Stimulated activated memory B cell treated with anti-CD40 and anti-IgM and Interleukin-4, amounts not matched to agents 10 μg/mL and 1 μg/mL and 100 μg/mL, for 72 hours (primary cell): ENCODE measurements around the gene HCK.
"Not testable (repeated sequence)": the region's sequence is repeated elsewhere in the genome, so short reads cannot be mapped to it uniquely, and the experiment has no call there.

ENCODE experiments used
- ATAC-seq: fragments of 150-1000 bp; cut with Tn5 transposase; 2 replicates; pipeline ENCODE4 v1.10.0; 2021
- H3K27ac Mint-ChIP-seq: one replicate; pipeline ENCODE4 v1.8.0; 2022; ENCODE audit warnings: mild to moderate bottlenecking, mixed read lengths
- H3K27me3 Mint-ChIP-seq: one replicate; pipeline ENCODE4 v1.8.0; 2022; ENCODE audit warnings: mixed read lengths
- H3K36me3 Mint-ChIP-seq: one replicate; pipeline ENCODE4 v1.8.0; 2022; ENCODE audit warnings: mixed read lengths
- H3K4me1 Mint-ChIP-seq: one replicate; pipeline ENCODE4 v1.8.0; 2022; ENCODE audit warnings: mixed read lengths
- H3K4me3 Mint-ChIP-seq: one replicate; pipeline ENCODE4 v1.8.0; 2022; ENCODE audit warnings: mild to moderate bottlenecking, moderate library complexity, mixed read lengths
- H3K9me3 Mint-ChIP-seq: one replicate; pipeline ENCODE4 v1.8.0; 2022; ENCODE audit warnings: mixed read lengths

Gene HCK

DNA sequence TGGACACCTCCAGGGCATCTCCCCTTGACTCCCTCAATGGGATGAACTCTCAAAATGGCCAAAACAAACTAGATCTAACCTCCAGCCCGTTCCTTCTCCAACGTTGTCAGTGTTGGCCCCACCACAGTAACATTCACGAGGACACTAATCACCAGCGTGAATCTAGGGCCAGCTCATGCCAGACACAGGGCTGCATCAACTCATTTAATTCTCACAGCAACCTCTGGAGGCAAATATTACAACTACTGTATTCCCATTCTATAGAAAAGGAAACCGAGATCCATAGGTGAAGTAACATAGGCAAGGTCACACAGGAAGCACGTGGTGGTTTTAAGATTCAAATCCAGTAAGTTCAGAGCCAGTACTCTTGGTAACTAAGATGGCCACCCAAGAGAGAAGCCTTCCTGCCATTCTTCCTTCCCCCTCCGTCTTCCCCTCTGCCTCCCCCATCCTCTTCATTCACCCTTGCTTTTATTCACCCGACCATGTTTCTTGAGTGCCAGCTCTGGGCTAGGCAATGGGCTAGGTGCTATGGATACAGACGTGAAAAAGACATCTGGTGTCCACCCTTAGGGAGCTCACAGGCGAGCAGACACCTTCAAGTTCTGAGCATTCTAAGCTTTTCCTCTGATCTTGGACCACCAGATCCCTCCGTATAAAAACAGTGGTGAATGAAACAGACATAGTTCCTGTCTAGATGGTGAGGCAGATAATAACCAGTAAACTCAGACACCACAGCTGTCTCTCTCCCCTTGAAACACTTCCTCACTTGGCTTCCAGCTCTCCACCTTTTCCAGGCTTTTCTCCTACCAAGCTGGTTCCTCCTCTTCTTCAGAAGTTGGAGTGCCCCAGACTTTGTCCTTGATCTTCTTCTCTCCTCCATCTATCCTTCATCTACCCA lies 32.2 kb upstream of the HCK start:
- H3K9me3 Mint-ChIP-seq: no peaks in the 10 kb centered on the region
- H3K4me1 Mint-ChIP-seq: peaks cover 29% of the 10 kb centered on the region
- no peak for ATAC-seq
- peak overlapping the region; percentile 77 for H3K4me3 Mint-ChIP-seq
- peaks cover 86% of the 10 kb centered on the region for H3K27me3 Mint-ChIP-seq
- H3K27ac Mint-ChIP-seq: no peak overlapping the region
- no peaks in the 10 kb centered on the region for H3K36me3 Mint-ChIP-seq

DNA sequence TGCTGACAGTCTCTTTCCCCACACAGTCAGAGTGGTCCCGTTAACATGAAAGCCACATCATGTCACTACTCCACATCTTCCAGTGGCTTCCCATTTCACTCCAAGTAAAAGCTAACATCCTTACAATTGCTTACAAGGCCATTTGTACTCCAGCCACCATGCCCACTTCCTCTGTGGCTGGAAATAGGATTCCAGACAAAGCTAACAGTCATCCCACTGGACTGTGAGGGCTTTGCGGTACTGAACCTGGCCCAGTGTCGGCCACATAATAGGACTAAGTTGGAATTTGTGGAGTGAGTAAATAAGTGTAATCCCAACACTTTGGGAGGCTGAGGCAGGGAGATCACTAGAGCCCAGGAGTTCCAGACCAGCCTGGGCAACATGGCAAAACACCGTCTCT lies 31.0 kb upstream of the HCK start:
- no peak overlapping the region for H3K4me3 Mint-ChIP-seq
- H3K27ac Mint-ChIP-seq: no peak overlapping the region
- peaks cover 34% of the 10 kb centered on the region for H3K4me1 Mint-ChIP-seq
- no peak for ATAC-seq
- no peaks in the 10 kb centered on the region for H3K36me3 Mint-ChIP-seq
- H3K9me3 Mint-ChIP-seq: no peaks in the 10 kb centered on the region
- H3K27me3 Mint-ChIP-seq: peaks cover 85% of the 10 kb centered on the region

DNA sequence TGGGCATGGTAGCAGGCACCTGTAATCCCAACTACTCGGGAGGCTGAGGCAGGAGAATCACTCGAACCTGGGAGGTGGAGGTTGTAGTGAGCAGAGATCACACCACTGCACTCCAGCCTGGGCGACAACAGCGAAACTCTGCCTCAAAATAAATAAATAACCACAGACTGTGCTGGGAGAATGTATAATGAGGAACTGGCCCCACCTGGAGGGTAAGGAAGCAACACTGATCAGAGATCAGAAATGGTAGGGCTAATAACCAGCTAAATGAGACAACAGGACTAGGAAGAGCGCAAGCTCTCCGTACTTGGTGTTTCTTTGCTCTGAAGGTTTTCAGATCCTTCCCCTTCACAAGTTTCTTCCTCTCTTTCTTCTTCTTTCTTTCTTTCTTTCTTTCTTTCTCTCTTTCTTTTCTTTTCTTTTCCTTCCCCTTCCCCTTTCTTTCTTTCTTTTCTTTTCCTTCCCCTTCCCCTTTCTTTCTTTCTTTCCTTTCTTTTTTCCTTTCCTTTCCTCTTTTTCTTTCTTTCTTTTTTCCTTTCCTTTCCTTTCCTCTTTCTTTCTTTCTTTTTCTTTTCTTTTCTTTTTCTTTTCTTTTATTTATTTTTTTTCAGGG lies 27.3 kb upstream of the HCK start:
- peaks cover 69% of the 10 kb centered on the region for H3K27me3 Mint-ChIP-seq
- peak; percentile 77 for ATAC-seq
- no peak overlapping the region for H3K4me3 Mint-ChIP-seq

DNA sequence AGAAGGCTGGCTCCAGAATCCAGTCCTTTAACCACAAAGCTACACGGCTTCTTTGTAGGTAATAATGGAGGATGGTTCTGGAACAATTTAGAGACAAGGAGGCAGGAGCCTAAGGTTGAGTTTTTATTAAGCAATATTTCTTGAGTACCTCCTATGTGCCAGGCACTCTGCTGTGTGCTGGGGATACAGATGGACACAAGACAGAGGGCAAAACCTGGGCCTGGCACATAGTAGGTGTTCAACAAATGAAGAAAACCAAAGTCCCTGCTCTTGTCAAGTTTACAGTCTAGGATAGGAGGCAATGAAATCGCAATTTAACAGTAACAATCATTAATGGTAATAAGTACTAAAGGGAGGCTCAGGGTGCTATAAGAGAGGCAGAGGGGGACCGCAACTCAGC lies 24.4 kb upstream of the HCK start:
- Mint-ChIP-seq H3K27ac (no peak overlapping the region), H3K27me3 (peaks cover 41% of the 10 kb centered on the region), H3K4me3 (no peak overlapping the region), H3K36me3 (no peaks in the 10 kb centered on the region), H3K9me3 (no peaks in the 10 kb centered on the region), H3K4me1 (peaks cover 15% of the 10 kb centered on the region)
- ATAC-seq: no peak

More for the DNA sequence above, 27.3 kb upstream of the HCK start:
- peaks cover 16% of the 10 kb centered on the region for H3K4me1 Mint-ChIP-seq
- H3K36me3 Mint-ChIP-seq: no peaks in the 10 kb centered on the region
- H3K27ac Mint-ChIP-seq: no peak overlapping the region
- no peaks in the 10 kb centered on the region for H3K9me3 Mint-ChIP-seq

DNA sequence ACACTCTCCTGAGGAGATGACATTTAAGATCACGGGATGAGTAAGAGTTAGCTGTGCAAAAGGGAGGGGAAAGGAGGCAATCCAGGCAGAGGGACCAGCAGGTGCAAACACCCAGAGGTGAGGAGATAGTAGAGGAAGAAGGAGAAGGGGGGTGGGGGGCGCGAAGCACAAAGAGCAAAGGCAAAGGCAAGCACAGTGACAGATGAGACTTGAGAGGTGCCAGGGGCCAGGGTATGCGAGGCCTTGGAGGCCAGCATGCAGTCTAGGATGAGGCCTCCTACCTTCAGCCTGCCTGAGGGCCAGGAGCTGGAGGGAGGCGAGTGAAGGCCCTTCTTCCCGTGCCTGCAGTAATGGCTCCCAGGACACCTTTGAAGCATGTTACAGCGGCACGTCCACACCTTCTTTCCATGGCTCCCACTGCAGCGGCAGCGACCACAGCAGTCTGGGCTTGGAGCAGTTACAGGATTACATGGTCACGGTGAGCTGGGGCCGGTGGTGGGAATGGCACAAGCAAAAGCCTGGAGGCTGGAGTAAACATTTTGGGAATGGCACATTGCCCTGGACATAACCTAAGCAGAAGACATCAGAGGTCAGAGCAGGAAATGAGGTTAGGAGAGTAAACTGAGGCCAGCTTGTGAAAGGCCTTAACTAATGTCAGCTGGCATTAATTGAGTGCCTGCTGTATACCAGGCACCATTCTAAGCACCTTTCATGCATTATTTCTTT lies 23.2 kb upstream of the HCK start:
- no peak overlapping the region for H3K27ac Mint-ChIP-seq
- H3K36me3 Mint-ChIP-seq: no peaks in the 10 kb centered on the region
- no peak for ATAC-seq
- no peak overlapping the region for H3K4me3 Mint-ChIP-seq
- no peaks in the 10 kb centered on the region for H3K9me3 Mint-ChIP-seq
- H3K27me3 Mint-ChIP-seq: peaks cover 40% of the 10 kb centered on the region
- H3K4me1 Mint-ChIP-seq: peaks cover 15% of the 10 kb centered on the region

DNA sequence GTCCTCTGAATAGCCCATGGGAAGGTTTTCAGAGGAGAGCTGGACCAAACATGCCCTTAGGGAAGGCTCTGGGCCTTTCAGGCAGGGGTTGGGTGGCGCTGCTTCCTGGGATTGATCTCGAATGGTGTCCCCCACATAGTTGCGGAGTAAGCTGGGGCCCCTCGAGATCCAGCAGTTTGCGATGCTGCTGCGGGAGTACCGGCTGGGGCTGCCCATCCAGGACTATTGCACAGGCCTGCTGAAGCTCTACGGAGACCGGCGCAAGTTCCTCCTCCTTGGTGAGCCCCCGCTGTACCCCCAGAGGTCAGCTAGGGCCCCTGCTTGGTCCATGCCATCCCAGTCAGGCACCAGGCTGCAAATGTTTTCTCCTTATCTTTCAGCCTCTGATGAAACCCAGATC lies 22.5 kb upstream of the HCK start:
- peaks cover 40% of the 10 kb centered on the region for H3K27me3 Mint-ChIP-seq
- H3K36me3 Mint-ChIP-seq: no peaks in the 10 kb centered on the region
- ATAC-seq: no peak
- H3K9me3 Mint-ChIP-seq: no peaks in the 10 kb centered on the region
- H3K4me1 Mint-ChIP-seq: peaks cover 18% of the 10 kb centered on the region
- H3K4me3 Mint-ChIP-seq: no peak overlapping the region
- no peak overlapping the region for H3K27ac Mint-ChIP-seq

DNA sequence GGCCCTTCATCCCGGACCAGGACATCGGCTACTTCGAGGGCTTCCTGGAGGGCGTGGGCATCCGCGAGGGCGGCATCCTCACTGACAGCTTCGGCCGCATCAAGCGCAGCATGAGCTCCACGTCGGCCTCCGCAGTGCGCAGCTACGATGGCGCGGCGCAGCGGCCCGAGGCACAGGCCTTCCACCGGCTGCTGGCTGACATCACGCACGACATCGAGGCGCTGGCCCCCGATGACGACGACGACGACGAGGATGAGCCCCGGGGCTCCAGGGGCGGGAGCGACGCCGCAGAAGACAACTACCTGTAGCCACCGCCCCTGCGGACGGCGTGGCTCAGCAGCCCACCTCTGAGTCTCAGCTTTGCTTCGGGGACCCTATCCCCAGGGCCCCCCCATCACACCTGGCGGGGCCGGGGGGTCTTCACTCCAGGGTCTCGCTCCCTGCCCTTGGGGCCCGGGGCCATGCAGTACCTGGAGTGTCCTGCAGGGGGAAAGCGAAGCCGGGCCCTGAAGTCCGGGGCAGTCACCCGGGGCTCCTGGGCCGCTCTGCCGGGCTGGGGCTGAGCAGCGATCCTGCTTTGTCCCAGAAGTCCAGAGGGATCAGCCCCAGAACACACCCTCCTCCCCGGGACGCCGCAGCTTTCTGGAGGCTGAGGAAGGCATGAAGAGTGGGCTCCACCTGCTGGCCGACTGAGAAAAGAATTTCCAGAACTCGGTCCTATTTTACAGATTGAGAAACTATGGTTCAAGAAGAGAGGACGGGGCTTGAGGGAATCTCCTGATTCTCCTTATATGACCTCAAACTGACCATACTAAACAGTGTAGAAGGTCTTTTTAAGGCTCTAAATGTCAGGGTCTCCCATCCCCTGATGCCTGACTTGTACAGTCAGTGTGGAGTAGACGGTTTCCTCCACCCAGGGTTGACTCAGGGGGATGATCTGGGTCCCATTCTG lies 20.8 kb upstream of the HCK start:
- peak overlapping the region; percentile 61 for H3K4me3 Mint-ChIP-seq
- peak; percentile 69 for ATAC-seq
- H3K36me3 Mint-ChIP-seq: no peaks in the 10 kb centered on the region
- H3K27ac Mint-ChIP-seq: no peak overlapping the region
- peaks cover 30% of the 10 kb centered on the region for H3K27me3 Mint-ChIP-seq
- peaks cover 27% of the 10 kb centered on the region for H3K4me1 Mint-ChIP-seq
- no peaks in the 10 kb centered on the region for H3K9me3 Mint-ChIP-seq

DNA sequence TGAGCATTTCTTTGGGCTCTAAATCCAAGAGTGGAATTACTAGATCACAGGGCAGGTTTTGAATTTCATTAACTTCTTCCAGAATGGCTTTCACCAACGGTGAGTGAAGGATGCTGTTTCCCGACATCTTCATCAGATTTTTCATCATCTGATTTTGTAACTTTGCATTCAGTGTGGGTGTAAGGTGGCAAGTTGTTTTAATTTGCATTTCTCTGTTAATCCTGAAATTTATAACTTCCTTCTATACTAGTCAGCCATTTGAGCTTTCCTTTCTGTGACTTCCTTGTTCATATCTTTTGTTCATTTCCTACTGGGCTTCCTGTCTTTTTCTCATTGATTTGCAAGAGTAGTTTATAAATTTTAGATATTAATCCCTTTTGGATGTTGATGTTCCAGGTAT lies 18.7 kb upstream of the HCK start:
- H3K4me1 Mint-ChIP-seq: peaks cover 38% of the 10 kb centered on the region
- no peak overlapping the region for H3K27ac Mint-ChIP-seq
- no peaks in the 10 kb centered on the region for H3K36me3 Mint-ChIP-seq
- H3K27me3 Mint-ChIP-seq: peaks cover 21% of the 10 kb centered on the region
- peaks cover 7% of the 10 kb centered on the region for H3K9me3 Mint-ChIP-seq
- H3K4me3 Mint-ChIP-seq: no peak overlapping the region
- no peak for ATAC-seq

DNA sequence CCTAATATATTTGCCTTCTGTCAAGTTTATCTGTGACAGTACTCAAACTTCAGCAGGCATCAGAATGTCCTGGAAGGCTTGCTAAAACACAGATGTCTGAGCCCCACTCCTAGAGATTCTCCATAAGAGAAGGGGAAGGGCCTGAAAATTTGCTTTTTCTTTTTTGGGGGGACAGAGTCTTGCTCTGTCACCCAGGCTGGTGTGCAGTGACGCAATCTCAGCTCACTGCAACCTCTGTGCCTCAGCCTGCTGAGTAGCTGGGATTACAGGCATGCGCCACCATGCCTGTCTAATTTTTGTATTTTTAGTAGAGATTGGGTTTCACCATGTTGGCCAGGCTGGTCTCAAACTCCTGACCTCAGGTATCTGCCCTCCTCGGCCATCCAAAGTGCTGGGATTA lies 18.3 kb upstream of the HCK start:
- H3K27me3 Mint-ChIP-seq: peaks cover 17% of the 10 kb centered on the region
- H3K9me3 Mint-ChIP-seq: not testable (repeated sequence)

DNA sequence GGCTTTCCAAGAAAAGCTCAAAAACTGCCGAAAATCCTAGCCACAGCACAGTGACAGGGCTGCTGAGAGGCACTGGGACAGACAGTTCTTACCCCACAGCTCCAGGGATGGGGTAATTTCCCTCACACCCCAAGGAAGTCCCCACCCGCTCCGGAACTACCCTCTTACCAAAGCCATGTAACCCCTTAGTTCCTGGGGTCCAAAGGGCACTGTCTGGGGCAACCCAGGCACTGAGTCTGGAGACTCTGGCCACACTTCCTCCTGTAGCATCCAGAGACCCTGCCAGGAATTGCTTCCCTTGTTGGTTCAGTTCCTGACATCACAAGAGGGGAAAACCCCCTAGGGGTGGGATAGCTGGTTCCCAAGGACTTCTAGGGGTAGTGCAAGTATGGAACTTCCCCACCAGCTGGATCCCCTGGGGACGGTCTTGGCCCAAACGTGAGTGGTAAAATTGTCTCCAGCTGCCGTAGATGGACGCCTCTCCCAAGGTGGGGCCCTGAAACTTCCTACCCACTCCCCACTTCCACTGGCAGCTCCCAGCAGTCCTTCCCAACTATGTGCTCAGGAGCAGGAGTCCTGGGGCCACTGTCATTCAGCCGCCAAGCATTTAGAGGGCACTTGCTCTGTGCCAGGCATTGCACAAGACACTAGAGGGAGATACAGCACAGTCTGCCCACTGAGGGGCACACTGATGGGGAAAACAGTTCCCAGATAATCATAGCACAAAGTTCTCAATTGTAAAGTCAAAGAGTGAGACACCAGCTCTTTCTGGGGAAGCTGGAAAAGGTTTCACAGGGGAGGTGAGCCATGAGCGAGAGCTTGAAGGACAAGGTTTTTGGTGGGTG lies 17.2 kb upstream of the HCK start:
- peaks cover 14% of the 10 kb centered on the region for H3K27me3 Mint-ChIP-seq
- peak overlapping the region; percentile 37 for H3K27ac Mint-ChIP-seq
- peaks cover 46% of the 10 kb centered on the region for H3K4me1 Mint-ChIP-seq
- H3K9me3 Mint-ChIP-seq: peaks cover 7% of the 10 kb centered on the region
- H3K36me3 Mint-ChIP-seq: no peaks in the 10 kb centered on the region
- H3K4me3 Mint-ChIP-seq: no peak overlapping the region
- ATAC-seq: peak; percentile 56

More for the DNA sequence above, 18.3 kb upstream of the HCK start:
- not testable (repeated sequence) for ATAC-seq, H3K36me3 Mint-ChIP-seq, H3K27ac Mint-ChIP-seq, H3K4me3 Mint-ChIP-seq
- peaks cover 38% of the 10 kb centered on the region for H3K4me1 Mint-ChIP-seq

DNA sequence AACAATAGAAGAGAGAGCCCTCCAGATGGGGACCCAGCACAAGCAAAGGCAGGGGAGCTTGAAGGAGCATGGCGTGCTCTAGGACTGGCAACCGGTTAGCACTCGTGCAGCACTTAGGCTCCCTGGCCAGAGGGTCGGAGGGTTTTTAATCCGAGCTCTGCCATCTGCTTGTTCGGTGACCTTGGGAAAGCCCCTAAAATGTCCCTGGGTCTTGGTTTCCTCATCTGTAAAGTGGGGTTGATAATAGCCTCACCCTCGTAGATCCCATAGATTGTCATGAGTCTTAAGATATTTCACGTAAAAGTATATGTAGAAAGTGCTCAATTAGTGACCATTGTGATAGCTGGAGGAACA lies 16.6 kb upstream of the HCK start:
- H3K4me1 Mint-ChIP-seq: peaks cover 52% of the 10 kb centered on the region
- peaks cover 14% of the 10 kb centered on the region for H3K27me3 Mint-ChIP-seq
- H3K27ac Mint-ChIP-seq: peak overlapping the region; percentile 37
- no peak overlapping the region for H3K4me3 Mint-ChIP-seq
- H3K9me3 Mint-ChIP-seq: peaks cover 7% of the 10 kb centered on the region
- peak; percentile 4 for ATAC-seq
- no peaks in the 10 kb centered on the region for H3K36me3 Mint-ChIP-seq

DNA sequence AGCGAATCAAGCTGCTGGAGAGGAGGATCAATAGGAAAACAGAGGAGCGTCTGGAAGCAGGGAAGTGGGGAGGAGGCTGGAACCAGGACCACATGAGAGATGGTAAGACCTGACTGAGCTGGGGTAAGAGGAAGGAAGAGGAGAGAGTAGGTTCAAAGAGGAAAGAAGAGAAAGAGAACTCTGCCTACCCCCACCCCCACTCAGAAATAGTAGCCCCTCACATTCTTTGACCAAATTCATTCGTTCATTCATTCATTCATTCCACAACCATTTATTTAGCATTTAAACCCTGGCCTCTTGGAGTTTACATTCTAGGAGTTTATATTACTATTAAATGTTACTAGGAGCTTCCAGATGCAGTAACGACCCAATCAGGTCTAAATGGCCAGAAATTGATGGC lies 15.8 kb upstream of the HCK start:
- Mint-ChIP-seq H3K4me3 (no peak overlapping the region), H3K36me3 (no peaks in the 10 kb centered on the region), H3K4me1 (peaks cover 60% of the 10 kb centered on the region), H3K27me3 (peaks cover 14% of the 10 kb centered on the region), H3K27ac (no peak overlapping the region), H3K9me3 (peaks cover 7% of the 10 kb centered on the region)
- ATAC-seq: no peak

DNA sequence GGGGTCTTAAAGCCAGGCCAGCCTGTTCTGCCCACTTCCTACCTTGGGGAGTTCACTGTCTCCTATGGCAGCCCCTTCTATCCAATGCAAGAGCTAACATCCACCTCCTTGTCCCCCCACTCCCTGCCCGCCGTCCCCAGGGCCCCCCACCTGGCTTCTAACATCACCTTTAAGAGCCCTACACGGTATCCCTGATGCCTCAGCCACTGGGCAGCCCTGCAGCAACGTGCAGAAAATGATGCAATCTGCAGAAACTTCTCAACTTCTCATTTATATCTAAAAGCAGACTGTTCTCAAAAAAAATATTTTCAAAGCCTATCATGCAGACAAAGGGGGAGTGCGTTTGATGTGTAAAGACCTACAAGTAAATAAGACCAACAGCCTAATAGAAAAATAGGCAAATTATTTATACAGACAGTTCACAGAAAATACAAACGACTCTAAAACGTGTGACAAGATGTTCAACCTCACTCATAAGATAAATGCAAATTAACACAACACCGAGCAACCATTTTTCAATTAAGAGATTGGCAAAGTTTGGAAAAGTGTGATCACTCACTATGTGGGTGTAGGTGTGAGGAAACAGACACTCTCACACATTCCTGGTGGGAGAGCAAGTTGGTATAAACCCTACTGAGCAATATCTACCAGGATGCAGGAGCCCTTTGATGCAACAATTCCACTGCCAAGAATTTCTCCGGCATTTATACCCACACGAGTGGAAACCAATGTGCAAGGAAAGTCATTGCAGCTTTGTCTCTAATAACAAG lies 15.1 kb upstream of the HCK start:
- no peak overlapping the region for H3K27ac Mint-ChIP-seq
- H3K4me1 Mint-ChIP-seq: peaks cover 61% of the 10 kb centered on the region
- H3K4me3 Mint-ChIP-seq: no peak overlapping the region
- no peaks in the 10 kb centered on the region for H3K36me3 Mint-ChIP-seq
- no peak for ATAC-seq
- H3K9me3 Mint-ChIP-seq: peaks cover 7% of the 10 kb centered on the region
- H3K27me3 Mint-ChIP-seq: peaks cover 14% of the 10 kb centered on the region
